GM21786 (cell line): Measurements from ENCODE around the gene ZYG11A.

Source experiments
- ATAC-seq: cut with Tn5 transposase; IDR thresholded peaks from one replicate; pipeline ENCODE4 v1.9.1; 2021; ENCODE audit not compliant: unreplicated experiment

Gene ZYG11A

DNA sequence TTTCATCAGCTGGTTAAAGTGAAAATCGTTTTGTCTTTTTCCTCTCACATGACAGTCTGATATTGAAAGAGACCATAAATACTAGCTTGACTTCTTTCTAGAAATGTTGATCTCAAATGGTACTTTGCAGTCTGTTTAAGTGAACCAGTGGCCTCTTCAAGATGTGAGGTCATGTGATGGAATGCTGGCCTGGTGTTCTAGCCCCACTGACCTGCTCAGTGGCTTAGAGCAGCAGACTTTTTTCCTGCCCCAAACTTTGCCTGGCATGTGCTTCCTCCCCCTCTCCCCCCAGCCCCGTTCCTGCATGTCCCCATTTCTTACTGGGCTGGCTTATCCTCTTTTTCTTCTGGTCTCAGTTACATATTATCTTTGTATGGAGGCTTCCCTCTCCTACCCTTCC, 34.3 kb downstream of the ZYG11A start:
- no peak for ATAC-seq

DNA sequence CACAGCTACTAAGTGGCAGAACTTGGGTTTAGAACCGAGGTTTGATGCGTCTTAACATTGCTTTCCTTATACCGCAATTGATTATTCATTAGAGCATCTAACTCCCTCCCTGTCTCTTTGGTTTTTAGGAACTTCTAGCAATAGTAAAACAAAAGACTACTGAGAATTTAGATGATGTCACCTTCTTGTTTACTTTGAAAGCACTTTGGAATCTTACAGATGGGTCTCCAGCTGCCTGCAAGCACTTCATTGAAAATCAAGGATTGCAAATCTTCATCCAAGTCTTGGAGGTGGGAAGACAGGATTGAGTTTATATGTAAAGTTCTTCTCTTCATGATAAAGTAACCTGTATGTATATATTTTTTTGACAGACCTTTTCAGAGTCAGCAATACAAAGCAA, 35.0 kb downstream of the ZYG11A start:
- ATAC-seq = no peak

DNA sequence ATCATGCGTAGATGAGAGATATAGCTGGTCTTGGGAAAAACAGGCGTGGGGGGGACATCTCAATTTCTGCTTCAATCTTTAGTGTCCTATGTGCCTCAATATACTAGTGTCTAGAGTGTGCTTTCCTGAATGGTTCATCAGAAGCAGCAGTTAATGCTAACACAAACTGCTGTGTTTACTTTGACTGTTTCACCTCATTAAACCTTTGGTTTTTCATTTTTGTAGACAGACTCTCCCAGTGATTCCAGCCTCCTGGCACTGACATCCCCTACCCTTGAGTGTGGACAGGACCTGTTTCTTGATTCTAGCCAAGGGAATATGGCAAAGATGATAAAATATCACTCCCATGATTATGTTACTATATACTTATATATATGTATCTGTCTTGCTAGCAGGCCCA, 37.6 kb downstream of the ZYG11A start:
- ATAC-seq = no peak

DNA sequence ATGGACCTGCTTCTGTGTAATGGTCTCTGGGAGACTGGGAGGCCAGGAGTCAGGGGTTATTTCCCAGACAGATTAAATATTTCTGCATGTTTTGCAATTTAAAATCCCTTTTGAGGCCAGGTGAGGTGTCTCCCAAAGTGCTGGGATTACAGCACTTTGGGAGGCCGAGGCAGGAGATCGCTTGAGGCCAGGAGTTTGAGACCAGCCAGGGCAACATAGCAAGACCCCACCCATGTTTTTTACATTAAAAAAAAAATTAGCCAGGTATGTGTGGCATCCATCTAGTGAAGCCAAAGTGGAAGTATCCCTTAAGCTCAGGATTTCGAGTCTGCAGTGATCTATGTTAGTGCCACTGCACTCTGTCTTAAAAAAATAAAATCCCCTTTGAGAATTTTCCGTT, 44.9 kb downstream of the ZYG11A start:
- ATAC-seq = no peak

GRCh38 chr1:52892424-52893215, 50.1 kb downstream of the ZYG11A start:
- ATAC-seq = no peak

GRCh38 chr1:52899445-52899894, 56.9 kb downstream of the ZYG11A start:
- ATAC-seq = no peak

- ATAC-seq = no peak
Observed at GRCh38 chr1:52900402-52900801, 57.8 kb downstream of the ZYG11A start.

GRCh38 chr1:52901384-52901783, 58.8 kb downstream of the ZYG11A start:
- ATAC-seq = no peak

GRCh38 chr1:52904208-52904926, 61.8 kb downstream of the ZYG11A start:
- no peak for ATAC-seq

DNA sequence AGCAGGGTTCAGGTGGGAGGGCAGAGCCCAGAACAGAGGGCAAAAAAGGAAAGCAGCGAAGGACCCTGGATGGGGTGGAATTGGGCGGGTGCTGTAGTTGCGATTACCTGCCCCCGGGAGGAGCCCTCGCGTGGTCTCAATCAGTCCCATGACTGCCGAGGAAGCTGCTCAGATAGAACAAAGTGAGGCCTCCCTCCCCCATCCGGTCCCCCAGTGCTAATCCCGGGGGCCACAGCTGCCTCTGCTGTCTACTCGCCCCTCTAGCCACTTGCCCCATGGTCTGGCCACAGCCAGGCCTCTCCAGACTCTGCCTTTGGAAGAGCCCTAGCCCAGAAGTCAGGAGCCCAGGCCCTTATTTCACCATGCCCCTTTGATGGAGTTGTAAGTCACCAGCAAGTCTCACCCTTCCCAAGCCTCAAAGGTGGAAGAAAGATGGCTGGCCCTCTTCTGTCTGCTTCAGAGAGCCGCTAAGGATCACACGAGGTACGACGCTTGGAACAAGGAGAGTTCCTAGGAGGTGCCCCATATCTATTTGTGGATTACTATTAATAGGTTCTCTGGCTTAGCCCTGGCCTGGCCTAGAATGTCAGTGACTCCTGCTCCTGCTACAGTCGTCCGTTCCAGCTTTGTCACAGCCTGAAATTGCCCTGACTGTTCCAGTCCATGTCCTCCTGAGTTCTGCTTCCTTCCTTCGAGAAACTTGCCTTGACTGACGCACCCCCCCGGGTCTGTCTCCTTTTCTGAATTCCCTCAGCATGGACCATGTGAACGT, 62.6 kb downstream of the ZYG11A start:
- peak; percentile 64 for ATAC-seq

DNA sequence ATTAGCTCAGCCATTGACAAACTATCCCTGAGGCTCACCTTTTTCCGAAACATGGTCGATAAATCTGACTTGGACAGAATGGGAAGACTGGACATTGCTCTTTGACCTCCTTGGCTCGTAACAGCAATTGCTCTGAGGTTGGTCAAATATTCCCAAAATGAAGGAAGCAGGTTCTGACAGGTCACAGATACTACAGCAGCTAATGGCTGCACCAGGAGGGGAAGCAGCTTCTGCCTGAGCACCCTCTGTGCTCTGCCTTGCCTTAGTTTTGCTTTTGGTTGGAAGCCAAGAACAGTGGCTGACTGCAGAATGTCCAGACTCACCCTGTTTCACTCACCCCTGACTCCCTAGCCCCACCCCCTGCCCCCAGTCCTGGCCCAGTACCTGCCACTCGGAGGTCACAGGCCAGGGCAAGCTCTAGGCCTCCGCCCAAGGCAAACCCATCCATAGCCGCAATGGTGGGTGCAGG, 63.6 kb downstream of the ZYG11A start:
- no peak for ATAC-seq

GRCh38 chr1:52907068-52907811, 64.7 kb downstream of the ZYG11A start:
- no peak for ATAC-seq

GRCh38 chr1:52907812-52908153, 65.2 kb downstream of the ZYG11A start:
- ATAC-seq = no peak

- no peak for ATAC-seq
Observed at GRCh38 chr1:52911541-52911940, 69.0 kb downstream of the ZYG11A start.

GRCh38 chr1:52913014-52913413, 70.5 kb downstream of the ZYG11A start:
- ATAC-seq = no peak

DNA sequence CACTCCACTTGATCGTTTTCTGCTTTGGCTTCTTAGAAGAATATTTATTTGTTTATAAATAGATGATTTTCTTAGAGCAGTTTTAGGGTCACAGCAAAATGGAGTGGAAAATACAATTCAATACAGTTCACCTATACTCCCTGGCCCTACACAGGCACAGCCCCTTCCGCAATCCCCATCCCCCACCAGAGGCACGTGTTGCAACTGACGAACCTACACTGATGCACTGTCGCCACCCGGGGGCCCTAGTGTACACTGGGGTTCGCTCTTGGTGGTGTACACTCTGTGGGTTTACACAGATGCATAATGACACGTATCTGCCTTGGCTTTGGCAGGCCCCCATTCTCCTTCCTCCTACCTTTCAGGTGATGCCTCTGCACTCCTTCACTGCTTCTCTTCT, 71.0 kb downstream of the ZYG11A start:
- ATAC-seq = no peak

DNA sequence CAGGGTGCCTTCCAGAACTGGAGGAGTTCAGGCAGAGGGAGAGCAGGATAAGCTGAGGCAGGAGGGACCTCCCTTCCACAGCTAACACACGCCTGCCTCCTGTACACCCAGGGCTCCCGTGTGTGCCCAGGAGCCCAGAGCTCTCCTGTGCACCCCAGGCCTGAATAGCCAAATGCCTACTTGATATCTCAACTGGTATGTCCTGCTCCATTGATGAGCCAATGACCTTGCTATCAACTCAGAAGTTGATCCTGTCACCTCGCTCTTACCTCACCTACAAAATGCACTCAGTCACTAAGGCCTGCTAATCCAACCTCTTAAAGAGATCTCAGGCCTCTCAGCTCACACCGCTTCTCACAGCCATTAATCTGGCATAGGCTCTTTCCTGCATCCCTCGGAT, 71.9 kb downstream of the ZYG11A start:
- no peak for ATAC-seq

GRCh38 chr1:52915211-52915854, 72.8 kb downstream of the ZYG11A start:
- ATAC-seq = no peak

GRCh38 chr1:52915855-52916220, 73.3 kb downstream of the ZYG11A start:
- no peak for ATAC-seq

DNA sequence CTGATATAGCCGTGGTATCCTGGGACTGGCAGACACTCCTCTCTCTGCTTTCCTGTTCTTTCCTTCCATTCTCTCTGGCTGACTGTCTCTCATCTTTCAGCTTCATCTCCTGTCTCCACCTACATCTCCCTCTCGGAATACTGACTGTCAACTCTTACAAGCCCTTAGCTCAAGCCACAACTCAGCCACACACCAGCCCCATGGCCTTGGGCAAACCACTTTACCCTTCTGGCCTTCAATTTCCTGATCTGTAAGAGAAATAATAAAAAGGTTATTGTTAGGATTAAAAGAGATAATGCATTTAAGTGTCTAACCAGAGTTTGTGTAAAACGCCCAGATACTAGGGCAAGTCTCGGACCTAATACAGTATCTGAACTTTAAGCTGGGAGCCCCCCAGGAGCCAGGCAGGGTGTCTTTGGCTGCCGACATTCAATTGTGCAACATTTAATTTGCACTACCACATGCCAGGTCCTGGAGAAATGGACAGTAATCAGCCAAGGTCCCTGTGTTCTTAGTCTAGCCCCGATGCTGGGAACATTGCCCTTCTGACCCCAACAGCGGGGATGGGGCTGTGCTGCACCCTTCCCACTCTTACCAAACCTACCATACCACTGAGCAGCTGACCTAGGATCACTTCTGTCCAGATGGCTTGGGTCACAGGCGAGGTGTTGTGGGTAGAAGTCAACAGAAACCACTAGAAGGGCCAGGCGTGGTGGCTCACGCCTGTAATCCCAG, 73.8 kb downstream of the ZYG11A start:
- no peak for ATAC-seq
